ENCODE results near the gene RALGAPA2.

- no peak for TF ChIP-seq FOXM1 (IDR thresholded peaks at IDR 0.05; ENCODE audit: low read depth)
- no peak for TF ChIP-seq JUND (IDR thresholded peaks at IDR 0.05)
- no peak for TF ChIP-seq RCOR1 (IDR thresholded peaks at IDR 0.05; ENCODE audit: low read length)
- TF ChIP-seq MAX (IDR thresholded peaks at IDR 0.05; ENCODE audit: low read depth) = no peak
- no peak for TF ChIP-seq EZH2phosphoT487 (IDR thresholded peaks at IDR 0.05; ENCODE audit: borderline replicate concordance, low read depth)
- no peak for TF ChIP-seq YY1 (IDR thresholded peaks at IDR 0.05; ENCODE audit: low read depth)
- TF ChIP-seq, protein P1, sequence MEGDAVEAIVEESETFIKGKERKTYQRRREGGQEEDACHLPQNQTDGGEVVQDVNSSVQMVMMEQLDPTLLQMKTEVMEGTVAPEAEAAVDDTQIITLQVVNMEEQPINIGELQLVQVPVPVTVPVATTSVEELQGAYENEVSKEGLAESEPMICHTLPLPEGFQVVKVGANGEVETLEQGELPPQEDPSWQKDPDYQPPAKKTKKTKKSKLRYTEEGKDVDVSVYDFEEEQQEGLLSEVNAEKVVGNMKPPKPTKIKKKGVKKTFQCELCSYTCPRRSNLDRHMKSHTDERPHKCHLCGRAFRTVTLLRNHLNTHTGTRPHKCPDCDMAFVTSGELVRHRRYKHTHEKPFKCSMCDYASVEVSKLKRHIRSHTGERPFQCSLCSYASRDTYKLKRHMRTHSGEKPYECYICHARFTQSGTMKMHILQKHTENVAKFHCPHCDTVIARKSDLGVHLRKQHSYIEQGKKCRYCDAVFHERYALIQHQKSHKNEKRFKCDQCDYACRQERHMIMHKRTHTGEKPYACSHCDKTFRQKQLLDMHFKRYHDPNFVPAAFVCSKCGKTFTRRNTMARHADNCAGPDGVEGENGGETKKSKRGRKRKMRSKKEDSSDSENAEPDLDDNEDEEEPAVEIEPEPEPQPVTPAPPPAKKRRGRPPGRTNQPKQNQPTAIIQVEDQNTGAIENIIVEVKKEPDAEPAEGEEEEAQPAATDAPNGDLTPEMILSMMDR (IDR thresholded peaks at IDR 0.05) = no peak
Observed at GRCh38 chr20:20549267-20549612, 163.2 kb downstream of the RALGAPA2 start.
